ENCODE data around the gene RNF39.
A peak's percentile ranks its signal among the peaks of the same experiment; 100 is the strongest.

RNF39 gene

GRCh38 chr6:30063315-30063714, 12.3 kb downstream of the RNF39 start:
- DNase-seq (ENCODE audit: low spot score): no peak
- H3K27ac ChIP-seq: no peak overlapping the region
- TF ChIP-seq, protein P1, sequence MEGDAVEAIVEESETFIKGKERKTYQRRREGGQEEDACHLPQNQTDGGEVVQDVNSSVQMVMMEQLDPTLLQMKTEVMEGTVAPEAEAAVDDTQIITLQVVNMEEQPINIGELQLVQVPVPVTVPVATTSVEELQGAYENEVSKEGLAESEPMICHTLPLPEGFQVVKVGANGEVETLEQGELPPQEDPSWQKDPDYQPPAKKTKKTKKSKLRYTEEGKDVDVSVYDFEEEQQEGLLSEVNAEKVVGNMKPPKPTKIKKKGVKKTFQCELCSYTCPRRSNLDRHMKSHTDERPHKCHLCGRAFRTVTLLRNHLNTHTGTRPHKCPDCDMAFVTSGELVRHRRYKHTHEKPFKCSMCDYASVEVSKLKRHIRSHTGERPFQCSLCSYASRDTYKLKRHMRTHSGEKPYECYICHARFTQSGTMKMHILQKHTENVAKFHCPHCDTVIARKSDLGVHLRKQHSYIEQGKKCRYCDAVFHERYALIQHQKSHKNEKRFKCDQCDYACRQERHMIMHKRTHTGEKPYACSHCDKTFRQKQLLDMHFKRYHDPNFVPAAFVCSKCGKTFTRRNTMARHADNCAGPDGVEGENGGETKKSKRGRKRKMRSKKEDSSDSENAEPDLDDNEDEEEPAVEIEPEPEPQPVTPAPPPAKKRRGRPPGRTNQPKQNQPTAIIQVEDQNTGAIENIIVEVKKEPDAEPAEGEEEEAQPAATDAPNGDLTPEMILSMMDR (IDR thresholded peaks at IDR 0.05): no peak
- H3K4me3 ChIP-seq: no peak overlapping the region

GRCh38 chr6:30062471-30063178, 12.9 kb downstream of the RNF39 start:
- peak overlapping the region; percentile 78 for H3K4me3 ChIP-seq
- H3K27ac ChIP-seq: no peak overlapping the region
- TF ChIP-seq, protein P1 (IDR thresholded peaks at IDR 0.05): no peak
- no peak for DNase-seq (ENCODE audit: low spot score)

GRCh38 chr6:30061858-30062458, 13.6 kb downstream of the RNF39 start:
- TF ChIP-seq, protein P1 (IDR thresholded peaks at IDR 0.05): no peak
- Histone ChIP-seq H3K27ac (peak overlapping the region; percentile 88 to 90), H3K4me3 (peak overlapping the region; percentile 78)
- no peak for DNase-seq (ENCODE audit: low spot score)

GRCh38 chr6:30061092-30061857, 14.3 kb downstream of the RNF39 start, which contains the start of gene POLR1H:
TSS of gene POLR1H (plus strand) at chr6:30061265. CDS start at chr6:30061525, 260 bp downstream.
- H3K4me3 ChIP-seq: peak within 1 kb of the TSS; percentile 78
- peak within 1 kb of the TSS; percentile 88 to 90 for H3K27ac ChIP-seq
- TF ChIP-seq, protein P1 (IDR thresholded peaks at IDR 0.05): no peak
- peak; percentile 95 for DNase-seq (ENCODE audit: low spot score)

- Histone ChIP-seq H3K27ac (peak overlapping the region; percentile 88 to 90), H3K4me3 (peak overlapping the region; percentile 78)
- no peak for DNase-seq (ENCODE audit: low spot score)
- TF ChIP-seq, protein P1 (IDR thresholded peaks at IDR 0.05): no peak
Measured at GRCh38 chr6:30060606-30061091, 14.9 kb downstream of the RNF39 start.

- Histone ChIP-seq H3K27ac (no peak overlapping the region), H3K4me3 (no peak overlapping the region)
- DNase-seq (ENCODE audit: low spot score): no peak
- TF ChIP-seq, protein P1 (IDR thresholded peaks at IDR 0.05): no peak
Measured at GRCh38 chr6:30055513-30055912, 20.1 kb downstream of the RNF39 start.

Data from coronary artery (tissue), 2 donors.